HT-29 (cell line): ENCODE results near the gene FMO1. TPM values are rescaled to one million over a fixed set of nuclear protein-coding genes. Genes with fewer than 3 reads are reported as not detected.
"Not testable (repeated sequence)": the region's sequence is repeated elsewhere in the genome, so short reads cannot be mapped to it uniquely, and the experiment has no call there.

ENCODE experiments used
- DNase-seq: peaks from one replicate; pipeline ENCODE4 v3.0.0-alpha.2; 2015; ENCODE audit warnings: low spot score
- total RNA-seq: library from RNA; depleted of rRNA; stranded (reverse); fragments of >200 nt; shearing (Covaris generic); gene quantifications from 2 replicates; pipeline ENCODE4 v1.2.3, GENCODE V29; 2014

The FMO1 gene
- total RNA-seq, 1 experiment from 2014 or later = not detected

- no peak for DNase-seq
Observed at GRCh38 chr1:171233183-171233582, 15.1 kb upstream of the FMO1 start.

GRCh38 chr1:171236231-171236630, 12.1 kb upstream of the FMO1 start:
- not testable (repeated sequence) for DNase-seq

GRCh38 chr1:171243878-171244277, 4.4 kb upstream of the FMO1 start:
- DNase-seq = no peak

- peak; percentile 60 for DNase-seq
Observed at GRCh38 chr1:171245458-171246064, 2.7 kb upstream of the FMO1 start.

GRCh38 chr1:171247501-171247900, 793 bp upstream of the FMO1 start:
- DNase-seq = no peak

- DNase-seq = no peak
Observed at GRCh38 chr1:171248841-171249240, 547 bp downstream of the FMO1 start.

- no peak for DNase-seq
Observed at GRCh38 chr1:171250263-171250662, 2.0 kb downstream of the FMO1 start.

- no peak for DNase-seq
Observed at GRCh38 chr1:171251042-171251951, 3.0 kb downstream of the FMO1 start.

- no peak for DNase-seq
Observed at GRCh38 chr1:171251952-171252300, 3.6 kb downstream of the FMO1 start.

- DNase-seq = no peak
Observed at GRCh38 chr1:171252482-171252881, 4.2 kb downstream of the FMO1 start.

- DNase-seq = no peak
Observed at GRCh38 chr1:171254859-171255258, 6.6 kb downstream of the FMO1 start.

- DNase-seq = no peak
Observed at GRCh38 chr1:171256940-171257606, 8.8 kb downstream of the FMO1 start.

GRCh38 chr1:171257607-171258076, 9.3 kb downstream of the FMO1 start:
- no peak for DNase-seq

GRCh38 chr1:171258429-171258828, 10.1 kb downstream of the FMO1 start:
- no peak for DNase-seq

GRCh38 chr1:171258943-171259342, 10.6 kb downstream of the FMO1 start:
- DNase-seq = no peak

- no peak for DNase-seq
Observed at GRCh38 chr1:171261336-171261735, 13.0 kb downstream of the FMO1 start.

- DNase-seq = no peak
Observed at GRCh38 chr1:171263901-171264300, 15.6 kb downstream of the FMO1 start.

- no peak for DNase-seq
Observed at GRCh38 chr1:171265686-171266085, 17.4 kb downstream of the FMO1 start.

GRCh38 chr1:171266930-171267329, 18.6 kb downstream of the FMO1 start:
- DNase-seq = no peak

- DNase-seq = no peak
Observed at GRCh38 chr1:171267391-171267790, 19.1 kb downstream of the FMO1 start.

- DNase-seq = no peak
Observed at GRCh38 chr1:171270806-171271205, 22.5 kb downstream of the FMO1 start.

GRCh38 chr1:171277534-171277933, 29.2 kb downstream of the FMO1 start:
- DNase-seq = no peak
